ENCODE results near the gene ISM2. TPM values are rescaled to one million over a fixed set of nuclear protein-coding genes. Genes with fewer than 3 reads are reported as not detected.

The ISM2 gene
- total RNA-seq, 4 donors from 2014 or later: not detected

GRCh38 chr14:77469067-77469505, 29.5 kb downstream of the ISM2 start:
- Histone ChIP-seq H3K9me3 (no peaks in the 10 kb centered on the region), H3K27me3 (no peaks in the 10 kb centered on the region), H3K4me3 (no peak overlapping the region), H3K27ac (no peak overlapping the region), H3K4me1 (no peaks in the 10 kb centered on the region), H3K36me3 (peaks cover 53% of the 10 kb centered on the region)
- DNase-seq (ENCODE audit: low spot score in 2 of 2): no peak
- 86% methylated on average over 14 of the region's 14 CpGs for WGBS
- no peak for TF ChIP-seq POLR2AphosphoS5 (IDR thresholded peaks at IDR 0.05)
- TF ChIP-seq POLR2A (IDR thresholded peaks at IDR 0.05): no peak
- no peak for TF ChIP-seq CTCF (IDR thresholded peaks at IDR 0.05)
- no peak for TF ChIP-seq EP300 (IDR thresholded peaks at IDR 0.05)

- no peak for DNase-seq (ENCODE audit: low spot score in 2 of 2)
- WGBS: 86% methylated on average over 5 of the region's 5 CpGs
- no peaks in the 10 kb centered on the region for H3K9me3 ChIP-seq
- H3K4me1 ChIP-seq: no peaks in the 10 kb centered on the region
- H3K27me3 ChIP-seq: no peaks in the 10 kb centered on the region
- H3K4me3 ChIP-seq: no peak overlapping the region
- no peak for TF ChIP-seq POLR2A (IDR thresholded peaks at IDR 0.05)
- no peak for TF ChIP-seq POLR2AphosphoS5 (IDR thresholded peaks at IDR 0.05)
- TF ChIP-seq CTCF (IDR thresholded peaks at IDR 0.05): no peak
- no peak for TF ChIP-seq EP300 (IDR thresholded peaks at IDR 0.05)
- H3K27ac ChIP-seq: no peak overlapping the region
- H3K36me3 ChIP-seq: peaks cover 66% of the 10 kb centered on the region
These were observed 30.8 kb downstream of the ISM2 start for GRCh38 chr14:77467801-77468200.

- no peaks in the 10 kb centered on the region for H3K27me3 ChIP-seq
- H3K9me3 ChIP-seq: no peaks in the 10 kb centered on the region
- H3K27ac ChIP-seq: no peak overlapping the region
- 33% methylated on average over 13 of the region's 13 CpGs for WGBS
- H3K4me3 ChIP-seq: peak overlapping the region; percentile 99
- H3K36me3 ChIP-seq: peaks cover 41% of the 10 kb centered on the region
- TF ChIP-seq POLR2AphosphoS5 (IDR thresholded peaks at IDR 0.05) (no peak), CTCF (IDR thresholded peaks at IDR 0.05) (peak; percentile 10 to 53)
- peaks cover 31% of the 10 kb centered on the region for H3K4me1 ChIP-seq
- no peak for DNase-seq (ENCODE audit: low spot score in 2 of 2)
These were observed 39.4 kb downstream of the ISM2 start for GRCh38 chr14:77459072-77459723.

- Histone ChIP-seq H3K27ac (peak overlapping the region; percentile 90), H3K4me1 (peaks cover 31% of the 10 kb centered on the region), H3K36me3 (peaks cover 34% of the 10 kb centered on the region), H3K27me3 (no peaks in the 10 kb centered on the region), H3K4me3 (peak overlapping the region; percentile 99), H3K9me3 (no peaks in the 10 kb centered on the region)
- WGBS: 2% methylated on average over 28 of the region's 29 CpGs
- TF ChIP-seq POLR2A (IDR thresholded peaks at IDR 0.05): no peak
- no peak for TF ChIP-seq EP300 (IDR thresholded peaks at IDR 0.05)
- TF ChIP-seq POLR2AphosphoS5 (IDR thresholded peaks at IDR 0.05): no peak
- no peak for DNase-seq (ENCODE audit: low spot score in 2 of 2)
These were observed 40.2 kb downstream of the ISM2 start for GRCh38 chr14:77458249-77458950.

- WGBS: under 1% methylated on average over 49 of the region's 50 CpGs
- Histone ChIP-seq H3K27me3 (no peaks in the 10 kb centered on the region), H3K4me3 (peak within 1 kb of the TSS; percentile 99), H3K9me3 (no peaks in the 10 kb centered on the region), H3K4me1 (peaks cover 31% of the 10 kb centered on the region), H3K36me3 (peaks cover 34% of the 10 kb centered on the region), H3K27ac (peak within 1 kb of the TSS; percentile 90)
- DNase-seq (ENCODE audit: low spot score in 2 of 2): peak; percentile 95 to 97
- TF ChIP-seq POLR2AphosphoS5 (IDR thresholded peaks at IDR 0.05) (peak in 2 of 3 donors; percentile 19 to 49), EP300 (IDR thresholded peaks at IDR 0.05) (no peak), CTCF (IDR thresholded peaks at IDR 0.05) (no peak), POLR2A (IDR thresholded peaks at IDR 0.05) (peak in 1 of 2 donors; percentile 50)
These were observed 40.9 kb downstream of the ISM2 start, which contains the start of the genes AHSA1 and VIPAS39 for GRCh38 chr14:77457522-77458248. AHSA1 (plus strand) TSS chr14:77458093; CDS start chr14:77458190, 97 bp downstream. VIPAS39 (minus strand) TSS chr14:77457601; CDS start chr14:77454102, 3,499 bp downstream.
